AG20443 (cell line): ENCODE data around the gene NIT1.
"Not testable (repeated sequence)": the region's sequence is repeated elsewhere in the genome, so short reads cannot be mapped to it uniquely, and the experiment has no call there.

Experiments used
- DNase-seq: peaks from one replicate; pipeline ENCODE4 v3.0.0; 2012; ENCODE audit warnings: low spot score, mixed read lengths

Gene NIT1

DNA sequence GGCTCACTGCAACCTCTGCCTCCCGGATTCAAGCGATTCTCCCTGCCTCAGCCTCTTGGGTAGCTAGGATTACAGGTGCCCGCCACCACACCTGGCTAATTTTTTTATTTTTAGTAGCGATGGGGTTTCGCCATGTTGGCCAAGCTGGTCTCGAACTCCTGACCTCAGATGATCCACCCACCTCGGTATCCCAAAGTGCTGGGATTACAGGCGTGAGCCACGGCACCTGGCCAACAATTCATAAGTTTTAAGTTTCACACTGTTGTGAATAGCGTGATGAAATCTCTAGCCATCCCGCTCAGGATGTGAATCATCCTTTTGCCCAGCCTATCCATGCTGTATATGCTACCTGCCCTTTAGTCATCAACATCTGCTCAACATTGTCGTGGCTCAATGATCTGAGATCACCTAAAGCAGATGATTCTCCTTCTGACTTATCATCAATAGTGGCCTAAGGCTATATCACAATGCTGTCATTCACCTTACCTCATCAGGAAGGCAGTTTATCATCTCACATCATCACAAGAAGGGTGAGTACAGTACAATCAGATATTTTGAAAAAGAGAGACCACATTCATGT is 2.7 kb upstream of the NIT1 start:
- DNase-seq = no peak

DNA sequence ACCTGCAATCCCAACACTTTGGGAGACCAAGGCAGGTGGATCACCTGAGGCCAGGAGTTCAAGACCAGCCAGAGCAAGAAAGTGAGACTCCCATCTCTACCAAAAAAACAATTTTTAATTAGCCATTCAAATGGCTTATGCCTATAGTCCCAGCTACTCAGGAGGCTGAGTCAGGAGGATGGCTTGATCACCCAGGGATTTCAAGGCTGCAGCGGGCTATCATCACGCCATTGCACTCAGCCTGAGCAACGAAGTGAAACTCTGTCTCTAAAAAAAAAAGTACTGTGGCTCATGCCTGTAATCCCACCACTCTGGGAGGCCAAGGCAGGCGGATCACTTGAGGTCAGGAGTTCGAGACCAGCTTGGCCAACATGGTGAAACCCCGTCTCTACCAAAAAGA is 1.9 kb upstream of the NIT1 start:
- not testable (repeated sequence) for DNase-seq

DNA sequence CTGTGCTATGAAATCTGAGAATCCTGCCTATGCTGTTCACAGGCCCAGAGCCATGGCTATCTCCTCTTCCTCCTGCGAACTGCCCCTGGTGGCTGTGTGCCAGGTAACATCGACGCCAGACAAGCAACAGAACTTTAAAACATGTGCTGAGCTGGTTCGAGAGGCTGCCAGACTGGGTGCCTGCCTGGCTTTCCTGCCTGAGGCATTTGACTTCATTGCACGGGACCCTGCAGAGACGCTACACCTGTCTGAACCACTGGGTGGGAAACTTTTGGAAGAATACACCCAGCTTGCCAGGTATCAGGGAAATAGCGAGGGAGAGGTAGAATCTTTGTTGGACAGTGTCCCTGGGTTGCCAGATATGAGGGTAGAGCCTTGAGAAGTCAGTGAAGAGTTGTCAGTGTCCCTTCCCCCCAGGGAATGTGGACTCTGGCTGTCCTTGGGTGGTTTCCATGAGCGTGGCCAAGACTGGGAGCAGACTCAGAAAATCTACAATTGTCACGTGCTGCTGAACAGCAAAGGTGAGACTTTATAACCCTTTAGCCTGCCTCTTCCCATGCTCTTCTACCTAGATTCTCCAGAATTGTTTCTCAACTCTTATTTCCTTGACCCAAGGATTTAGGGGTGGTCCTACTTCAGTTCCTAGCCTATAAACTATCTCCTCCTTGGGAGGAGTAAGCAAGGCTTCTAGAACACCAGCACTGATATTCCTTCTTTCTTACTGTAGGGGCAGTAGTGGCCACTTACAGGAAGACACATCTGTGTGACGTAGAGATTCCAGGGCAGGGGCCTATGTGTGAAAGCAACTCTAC is 1.4 kb downstream of the NIT1 start:
- peak; percentile 77 for DNase-seq

DNA sequence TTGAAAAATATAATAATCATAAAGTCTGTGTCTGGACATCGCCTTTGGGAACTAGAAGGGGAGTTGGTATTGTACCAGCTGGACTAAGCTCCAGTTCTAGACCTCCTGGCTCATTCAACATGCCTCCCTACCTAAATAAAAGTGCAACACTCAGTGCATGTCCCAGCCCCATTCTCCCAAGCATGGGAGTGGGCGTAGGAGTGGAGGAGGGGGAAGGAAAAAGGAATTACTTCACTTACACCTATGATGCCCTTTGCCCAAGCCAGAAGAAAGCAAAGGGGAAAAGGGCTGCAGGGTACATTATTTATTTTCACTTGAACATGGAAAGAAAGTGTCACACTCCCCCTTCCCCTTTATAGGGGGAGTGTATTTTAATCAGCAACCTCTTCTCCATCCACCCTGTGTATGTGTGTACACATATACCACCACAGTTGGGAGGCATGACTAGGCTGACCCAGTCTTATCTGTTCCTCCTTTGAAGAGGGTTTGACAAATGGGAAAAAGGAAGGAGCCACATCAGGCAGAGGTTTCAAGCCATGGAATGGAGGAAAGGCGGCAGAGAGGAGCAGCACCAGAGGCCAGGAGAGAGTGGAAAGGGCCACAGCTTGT is 3.2 kb downstream of the NIT1 start:
- no peak for DNase-seq

DNA sequence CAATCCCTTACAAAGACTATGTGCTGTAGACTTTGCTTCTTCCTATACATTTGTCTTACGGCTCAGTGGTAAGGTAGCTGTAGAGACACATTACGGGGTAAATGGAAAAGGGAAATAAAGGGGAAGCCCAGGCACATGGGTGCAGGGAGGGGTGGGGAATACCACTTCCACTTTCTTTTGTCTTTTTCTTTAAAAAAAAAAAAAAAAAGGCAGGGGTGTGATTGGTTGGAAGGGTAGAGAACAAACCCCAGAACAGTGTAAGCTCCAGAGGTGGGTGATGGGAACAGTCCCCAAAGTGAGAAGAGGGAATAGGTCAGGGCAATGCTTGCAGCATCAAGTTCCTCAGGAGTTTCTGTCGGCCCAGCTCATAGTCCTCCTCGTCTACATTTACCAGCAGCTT is 3.9 kb downstream of the NIT1 start:
- DNase-seq = no peak

DNA sequence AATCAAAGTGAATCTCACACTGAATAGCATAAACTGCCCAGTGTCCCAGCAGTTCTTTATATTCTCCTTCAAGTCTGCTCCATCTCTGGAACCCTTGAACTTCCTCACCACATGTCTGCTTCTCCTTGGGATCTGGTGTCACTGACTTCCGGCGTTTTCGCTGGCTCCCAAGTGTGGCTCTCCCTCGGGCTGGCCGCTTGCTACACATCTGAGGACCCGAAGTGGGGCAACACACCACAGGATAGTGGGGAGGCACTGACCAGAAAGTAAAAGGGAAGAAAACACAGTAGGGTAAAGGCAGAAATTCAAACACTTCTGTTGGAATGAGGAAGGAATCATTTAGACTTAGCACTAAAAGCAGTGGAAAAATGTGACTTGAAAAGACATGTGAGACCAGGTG is 5.1 kb downstream of the NIT1 start:
- DNase-seq = no peak

DNA sequence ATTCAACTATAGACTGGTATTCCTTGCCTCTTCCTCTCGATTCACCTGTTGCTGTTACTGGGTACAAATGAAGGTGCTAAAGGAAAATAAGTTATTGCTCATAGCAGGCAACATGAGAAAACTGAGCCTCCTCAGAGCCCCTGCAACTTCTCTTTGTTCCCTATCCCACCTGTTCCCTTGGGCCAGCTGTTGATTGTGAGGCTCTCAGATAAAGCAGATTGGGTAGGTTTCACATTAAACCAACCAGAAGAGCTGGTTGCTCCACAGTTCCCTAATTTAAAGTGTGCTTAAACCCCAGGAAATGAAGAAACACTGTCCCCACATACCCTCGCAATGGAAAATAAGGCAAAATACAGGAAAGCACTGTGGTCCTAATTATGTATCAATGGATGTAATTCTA is 9.7 kb downstream of the NIT1 start:
- DNase-seq = no peak

DNA sequence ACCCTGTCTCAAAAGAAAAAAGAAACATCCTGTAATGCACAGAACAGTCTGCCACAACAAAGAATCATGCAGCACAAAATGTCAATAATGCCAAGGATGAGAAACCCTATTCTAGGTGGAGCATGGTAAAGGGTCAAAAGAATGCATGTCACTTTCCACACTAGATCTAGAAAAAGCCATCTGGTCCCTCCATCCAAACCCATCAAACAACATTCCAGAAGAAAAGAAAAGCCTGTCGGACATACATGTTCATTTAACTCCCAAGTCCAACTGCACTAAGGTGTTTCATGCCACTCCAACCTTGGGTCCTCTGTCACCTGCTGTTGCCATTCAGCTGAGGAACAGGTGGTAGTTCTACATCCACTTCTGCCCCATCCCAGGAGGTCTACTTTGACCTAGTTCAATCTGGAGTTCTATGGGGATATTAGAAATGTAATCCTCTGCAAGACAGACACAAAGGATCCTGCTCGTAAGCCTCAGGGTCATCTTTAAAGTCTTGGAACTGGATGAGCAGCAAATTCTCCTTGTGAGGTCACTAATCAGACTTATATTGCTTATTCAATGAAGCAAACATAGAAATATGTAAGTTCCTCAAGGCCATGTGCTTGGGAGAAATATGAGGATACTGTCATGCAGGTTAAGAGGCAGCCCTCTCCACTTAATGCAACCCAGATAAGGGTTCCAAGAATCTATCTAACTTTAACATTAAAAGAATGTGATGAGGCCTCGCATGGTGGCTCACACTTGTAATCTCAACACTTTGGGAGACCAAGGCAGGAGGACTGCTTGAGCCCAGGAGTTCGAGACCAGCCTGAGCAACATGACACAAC is 10.9 kb downstream of the NIT1 start:
- no peak for DNase-seq

DNA sequence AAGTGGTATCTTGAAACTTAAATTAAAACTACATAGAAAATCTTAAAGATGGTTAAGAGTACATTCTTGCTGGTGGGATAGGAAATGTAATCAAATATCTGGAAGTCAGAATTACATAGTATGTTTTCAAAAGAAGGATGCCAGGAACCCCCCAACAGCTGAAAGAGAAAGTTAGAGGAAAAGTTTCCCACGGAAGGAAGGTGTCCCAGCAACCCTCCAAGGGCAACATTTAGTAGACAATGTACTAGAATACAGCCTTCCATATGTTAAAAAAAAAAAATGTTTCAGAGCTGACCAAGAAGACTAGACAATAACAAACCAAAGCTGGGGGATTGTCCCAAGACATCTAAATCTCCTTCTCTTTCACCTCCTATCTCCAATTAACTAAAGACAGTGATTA is 12.4 kb downstream of the NIT1 start:
- DNase-seq = no peak

DNA sequence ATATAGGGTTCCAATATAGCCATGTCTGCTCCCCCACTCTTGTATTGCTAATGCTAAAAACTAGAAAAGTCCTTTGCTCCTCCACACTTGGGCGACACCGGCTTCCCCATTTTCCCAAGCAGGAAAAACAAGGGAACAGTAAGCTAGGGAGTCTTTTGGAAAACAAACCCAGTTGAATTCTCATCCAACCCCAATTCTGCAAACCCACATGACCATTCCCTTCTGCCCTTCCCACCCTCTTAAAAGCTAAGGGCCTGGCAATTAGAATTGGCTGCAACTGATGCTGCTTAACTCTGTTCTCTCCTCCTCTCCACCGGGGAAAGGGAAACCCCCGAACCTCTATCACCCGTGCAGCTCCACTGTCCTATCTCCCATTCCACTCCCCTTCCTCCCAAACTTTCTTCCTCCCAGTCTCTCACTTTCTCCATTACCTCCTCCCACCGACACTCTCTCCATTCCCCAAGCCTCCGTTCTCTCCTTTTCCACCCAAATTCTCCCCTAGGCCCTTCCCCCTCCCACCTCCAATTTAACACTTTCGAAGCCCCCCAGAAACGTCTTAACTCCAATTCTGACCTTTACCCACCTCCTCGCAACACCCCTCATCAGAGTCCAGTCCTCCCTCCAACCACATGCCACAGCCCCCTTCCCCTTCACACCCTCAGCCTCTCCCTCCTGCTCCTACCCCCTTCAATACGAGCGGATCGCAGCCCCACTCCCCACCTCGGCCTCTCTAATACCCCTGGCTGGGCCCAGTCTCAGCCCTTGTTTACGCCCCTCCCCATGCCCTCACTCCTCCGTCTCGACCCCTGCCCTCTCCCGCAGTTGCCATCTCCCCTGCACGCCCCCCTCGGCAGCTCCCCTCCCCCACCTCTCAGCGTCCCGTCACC is 13.9 kb downstream of the NIT1 start:
- DNase-seq = peak; percentile 32

DNA sequence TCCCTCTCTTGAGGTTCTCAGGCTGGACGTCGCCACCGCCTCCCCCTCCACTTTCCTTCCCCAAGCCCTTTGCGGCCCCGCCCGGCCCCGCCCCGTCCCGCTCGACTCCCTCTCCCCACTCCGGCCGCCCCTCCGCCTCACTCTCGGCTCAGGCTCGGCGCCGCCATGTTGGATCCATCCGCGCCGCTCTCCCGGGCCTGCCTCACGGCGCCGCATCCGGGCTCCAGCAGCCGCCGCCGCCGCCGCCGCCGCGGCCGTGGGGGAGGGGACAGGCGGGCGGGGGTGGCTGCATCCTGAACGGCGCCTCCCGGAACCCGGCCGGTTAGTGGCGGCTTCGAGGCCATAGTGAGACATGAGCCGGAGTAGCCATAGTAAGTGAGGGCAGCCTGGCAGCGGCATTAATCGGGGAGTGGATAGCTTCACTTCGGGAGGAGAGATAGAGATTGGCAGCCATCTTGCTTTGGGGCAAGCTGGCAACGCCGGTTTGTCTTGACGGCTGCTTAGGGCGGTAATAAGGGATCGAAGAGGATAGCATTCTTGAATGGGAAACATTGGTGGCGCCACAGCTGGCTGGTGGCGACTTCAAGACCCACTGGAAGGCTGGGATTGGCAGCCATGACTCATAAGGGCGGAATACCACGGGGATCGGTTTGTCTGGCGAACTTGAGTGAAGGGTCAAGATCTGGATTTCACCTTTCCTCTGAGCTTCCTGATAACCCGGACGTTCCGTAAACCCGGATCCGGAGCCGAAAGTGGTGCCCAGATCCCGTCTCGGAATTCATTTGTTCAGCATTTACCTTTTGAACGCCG is 14.7 kb downstream of the NIT1 start, which contains the start of gene DEDD:
DEDD (minus strand) TSS at position 258 of the 810 bp plus-strand sequence. CDS start 8,205 bp downstream, outside the sequence.
- DNase-seq = peak; percentile 94

DNA sequence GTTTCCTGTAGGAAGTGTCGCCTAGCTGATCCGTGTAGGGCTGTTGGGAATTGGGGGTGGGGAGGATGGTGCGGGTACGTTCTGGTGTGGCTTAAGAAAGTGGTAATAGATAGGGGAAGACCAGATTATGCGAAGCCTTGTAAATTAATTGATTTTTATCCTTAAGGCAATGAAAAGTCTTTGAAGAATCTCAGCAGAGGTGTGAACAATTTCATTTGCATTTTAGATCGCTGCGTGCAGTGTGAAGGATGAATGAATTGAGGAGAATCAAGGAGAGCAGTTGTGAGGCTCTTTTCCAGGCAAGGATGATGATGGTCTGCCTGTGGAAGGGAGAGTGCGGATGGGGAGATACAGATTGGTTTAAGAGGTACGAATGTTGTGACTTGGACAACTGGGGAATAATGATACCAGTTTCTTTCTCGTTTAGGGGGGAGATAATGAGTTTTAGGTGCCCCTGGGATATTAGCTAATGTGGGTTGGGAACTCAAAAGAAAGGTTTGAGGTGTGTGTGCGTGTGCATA is 15.4 kb downstream of the NIT1 start:
- DNase-seq = peak; percentile 13

DNA sequence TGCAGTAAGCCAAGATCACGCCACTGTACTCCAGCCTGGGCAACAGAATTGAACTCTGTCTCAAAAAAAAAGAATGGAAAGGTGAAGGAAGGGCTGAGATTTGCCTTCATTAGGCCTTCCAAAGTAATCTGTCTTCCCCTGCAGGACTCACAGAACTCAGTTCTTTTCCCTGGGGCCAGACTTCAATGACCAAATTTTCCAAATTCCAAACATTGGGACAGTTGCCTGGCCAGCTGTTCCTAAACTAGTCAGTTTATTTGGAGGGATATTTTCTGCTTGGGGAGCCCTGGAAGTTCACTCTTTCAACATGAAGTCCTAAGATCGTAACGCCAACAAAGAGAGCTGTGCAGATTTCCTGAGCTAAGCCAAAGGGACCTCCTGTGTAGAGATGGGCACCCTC is 20.0 kb downstream of the NIT1 start:
- DNase-seq = no peak

DNA sequence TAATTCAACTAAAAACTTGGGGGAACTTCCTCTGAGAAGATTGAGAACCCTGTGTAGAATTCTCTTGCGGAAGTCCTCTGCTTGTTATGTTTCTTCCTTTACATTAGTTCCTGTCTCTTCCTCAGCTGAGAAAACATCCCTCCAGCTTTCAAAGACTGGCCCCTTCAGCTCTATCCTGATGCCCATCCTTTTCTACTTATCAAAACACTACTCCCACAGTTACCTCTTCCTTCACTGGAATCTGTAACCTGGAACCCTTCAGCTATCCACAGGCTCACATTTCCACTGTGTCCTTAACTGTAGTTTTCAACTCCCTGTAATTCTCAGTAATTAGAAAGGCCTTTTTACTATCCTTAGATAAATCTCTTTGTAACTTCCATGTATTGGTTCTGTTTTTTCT is 20.5 kb downstream of the NIT1 start:
- DNase-seq = no peak

DNA sequence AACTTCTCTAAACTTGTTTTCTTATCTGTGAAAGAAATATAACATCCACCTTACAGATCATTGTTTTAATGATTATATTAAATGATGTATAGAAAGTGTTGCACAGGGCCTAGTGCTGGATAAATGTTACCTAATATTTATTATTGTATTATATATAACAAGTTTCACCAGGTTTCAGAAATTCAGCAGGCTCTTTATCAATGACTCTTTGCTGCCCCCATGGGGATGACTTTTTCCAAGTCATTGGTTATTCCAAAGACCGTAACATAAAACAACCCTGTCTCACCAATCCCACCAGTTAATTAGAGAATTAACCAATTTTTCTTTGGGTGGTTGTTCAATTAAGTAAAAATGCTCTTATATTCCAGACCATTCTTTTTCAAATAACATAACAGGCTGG is 21.9 kb downstream of the NIT1 start:
- peak; percentile 52 for DNase-seq

DNA sequence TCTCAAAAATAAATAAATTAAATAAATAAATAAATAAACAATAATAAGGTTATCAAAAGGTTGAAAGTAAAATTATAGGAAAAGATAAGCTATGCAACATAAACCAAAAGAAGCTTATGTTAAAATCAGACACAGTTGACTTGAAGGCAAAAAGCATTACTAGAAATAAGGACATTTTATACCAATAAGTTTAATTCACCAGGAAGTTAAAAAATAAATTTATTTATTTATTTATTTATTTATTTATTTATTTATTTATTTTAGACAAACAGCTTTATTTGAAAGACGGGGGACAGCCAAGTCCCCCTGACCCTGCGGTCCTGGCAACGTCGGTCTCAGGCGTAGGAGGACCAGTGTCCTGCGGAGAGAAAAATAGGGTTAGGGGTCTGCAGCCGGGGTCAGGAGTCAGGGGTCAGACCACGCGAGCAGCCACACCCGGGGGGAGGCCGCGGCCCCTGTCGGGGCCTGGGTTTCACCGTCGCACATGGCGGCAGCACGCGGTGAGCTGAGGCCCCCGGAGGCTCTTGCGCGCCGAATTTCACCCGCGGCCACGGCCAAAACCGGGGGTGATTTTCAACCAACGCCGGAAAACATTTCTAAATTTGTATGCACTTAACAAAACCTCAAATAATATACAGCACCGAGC is 23.0 kb downstream of the NIT1 start:
- DNase-seq = no peak

DNA sequence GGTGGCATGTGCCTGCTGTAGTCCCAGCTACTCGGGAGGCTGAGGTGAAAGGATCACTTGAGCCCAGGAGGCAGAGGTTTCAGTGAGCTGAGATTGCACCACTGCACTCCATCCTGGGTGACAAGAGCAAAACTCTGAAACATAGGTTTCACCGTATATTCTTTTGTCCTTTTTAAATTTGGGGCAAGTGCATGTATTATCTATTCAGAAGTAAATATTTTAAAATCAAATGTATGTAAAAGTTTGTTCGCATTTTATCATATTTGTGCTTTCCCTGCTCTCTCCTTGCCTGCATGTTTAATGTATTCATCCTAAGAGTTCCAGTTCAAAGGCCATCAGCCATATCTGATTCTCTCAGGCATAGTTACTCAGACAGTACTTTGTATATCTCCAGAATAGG is 27.9 kb downstream of the NIT1 start:
- no peak for DNase-seq

DNA sequence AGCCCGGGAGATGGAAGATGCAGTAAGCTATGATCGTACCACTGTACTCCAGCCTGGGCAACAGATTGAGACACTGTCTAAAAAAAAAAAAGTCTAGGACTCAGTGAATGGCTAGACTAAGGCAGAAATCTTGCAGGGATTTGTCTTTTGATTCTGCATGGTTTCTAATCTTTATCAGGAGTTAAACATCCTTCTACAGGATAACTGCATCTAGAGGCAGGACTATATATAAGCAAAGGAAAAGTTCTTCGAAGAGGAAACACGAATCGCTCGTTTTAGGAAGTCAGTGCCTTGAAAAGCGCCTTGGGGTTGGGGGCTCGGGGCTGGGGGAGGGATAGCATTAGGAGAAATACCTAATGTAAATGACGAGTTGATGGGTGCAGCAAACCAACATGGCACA is 35.3 kb downstream of the NIT1 start:
- DNase-seq = no peak

DNA sequence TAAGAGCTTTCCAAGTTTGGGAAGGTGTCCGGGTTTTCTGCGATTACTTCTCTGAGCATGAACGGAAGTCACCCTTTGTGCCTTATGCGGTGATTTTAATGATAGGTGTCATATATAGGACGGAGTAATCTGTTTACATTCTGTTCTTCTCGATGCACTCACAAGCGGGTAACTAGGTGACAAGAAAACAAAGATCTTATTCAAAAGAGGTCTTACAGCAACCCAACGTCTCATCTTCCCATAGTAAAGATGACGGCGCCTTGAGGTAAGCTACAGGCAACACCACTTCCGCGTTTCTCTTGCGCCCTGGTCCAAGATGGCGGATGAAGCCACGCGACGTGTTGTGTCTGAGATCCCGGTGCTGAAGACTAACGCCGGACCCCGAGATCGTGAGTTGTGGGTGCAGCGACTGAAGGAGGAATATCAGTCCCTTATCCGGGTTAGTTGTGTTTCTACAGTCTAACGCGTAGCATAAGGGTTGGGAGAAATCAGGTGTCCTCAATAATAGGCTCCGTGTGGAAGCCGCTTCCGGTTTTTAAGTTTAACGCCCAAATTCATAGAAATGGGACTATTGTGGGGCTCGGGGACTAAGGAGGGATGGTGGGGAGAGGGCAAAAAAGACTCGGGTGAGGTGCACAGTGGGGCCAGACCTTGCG is 35.9 kb downstream of the NIT1 start, which contains the start of gene UFC1:
UFC1 (plus strand) TSS at position 297 of the 656 bp plus-strand sequence; CDS start at position 317, 20 bp downstream.
- DNase-seq = peak; percentile 87
